Endothelial cell (in vitro differentiated cells): ENCODE measurements around the gene ELOVL5. TPM values are rescaled to one million over a fixed set of nuclear protein-coding genes. Genes with fewer than 3 reads are reported as not detected.

ENCODE experiments used
- DNase-seq: peaks from one replicate; pipeline ENCODE4 v3.0.0; 2021; ENCODE audit warnings: low spot score
- H3K27ac Mint-ChIP-seq: one replicate; pipeline ENCODE4 v1.8.0; 2021; ENCODE audit warnings: mixed read lengths, inconsistent platforms; ENCODE audit not compliant: unreplicated experiment
- H3K27me3 Mint-ChIP-seq: one replicate; pipeline ENCODE4 v1.8.0; 2021; ENCODE audit warnings: mild to moderate bottlenecking, moderate library complexity, mixed read lengths, inconsistent platforms; ENCODE audit not compliant: unreplicated experiment
- H3K36me3 Mint-ChIP-seq: one replicate; pipeline ENCODE4 v1.8.0; 2021; ENCODE audit warnings: mild to moderate bottlenecking, low read depth, mixed read lengths, inconsistent platforms; ENCODE audit not compliant: unreplicated experiment
- H3K4me1 Mint-ChIP-seq: one replicate; pipeline ENCODE4 v1.8.0; 2021; ENCODE audit warnings: mild to moderate bottlenecking, mixed read lengths, inconsistent platforms; ENCODE audit not compliant: unreplicated experiment
- H3K4me3 Mint-ChIP-seq: one replicate; pipeline ENCODE4 v1.8.0; 2021; ENCODE audit warnings: mild to moderate bottlenecking, mixed read lengths, inconsistent platforms; ENCODE audit not compliant: unreplicated experiment
- H3K9me3 Mint-ChIP-seq: one replicate; pipeline ENCODE4 v1.8.0; 2021; ENCODE audit warnings: mixed read lengths, inconsistent platforms; ENCODE audit not compliant: unreplicated experiment
- CTCF ChIP-seq: fragments of 200-600 bp; sonication (generic); IDR thresholded peaks from one replicate; pipeline ENCODE4 v1.5.0; 2021; ENCODE audit warnings: antibody characterized with exemption; ENCODE audit not compliant: unreplicated experiment
- total RNA-seq: library from RNA; stranded (reverse); fragmentation: NEBNext Ultra II Directional; extraction: Animal tissue kit (Norgen Biotek cat#: 25700); gene quantifications from one replicate; pipeline ENCODE4 v1.2.1, GENCODE V29; 2021; ENCODE audit not compliant: unreplicated experiment

The ELOVL5 gene
- total RNA-seq, 1 donor from 2014 or later, result 163 TPM

DNA sequence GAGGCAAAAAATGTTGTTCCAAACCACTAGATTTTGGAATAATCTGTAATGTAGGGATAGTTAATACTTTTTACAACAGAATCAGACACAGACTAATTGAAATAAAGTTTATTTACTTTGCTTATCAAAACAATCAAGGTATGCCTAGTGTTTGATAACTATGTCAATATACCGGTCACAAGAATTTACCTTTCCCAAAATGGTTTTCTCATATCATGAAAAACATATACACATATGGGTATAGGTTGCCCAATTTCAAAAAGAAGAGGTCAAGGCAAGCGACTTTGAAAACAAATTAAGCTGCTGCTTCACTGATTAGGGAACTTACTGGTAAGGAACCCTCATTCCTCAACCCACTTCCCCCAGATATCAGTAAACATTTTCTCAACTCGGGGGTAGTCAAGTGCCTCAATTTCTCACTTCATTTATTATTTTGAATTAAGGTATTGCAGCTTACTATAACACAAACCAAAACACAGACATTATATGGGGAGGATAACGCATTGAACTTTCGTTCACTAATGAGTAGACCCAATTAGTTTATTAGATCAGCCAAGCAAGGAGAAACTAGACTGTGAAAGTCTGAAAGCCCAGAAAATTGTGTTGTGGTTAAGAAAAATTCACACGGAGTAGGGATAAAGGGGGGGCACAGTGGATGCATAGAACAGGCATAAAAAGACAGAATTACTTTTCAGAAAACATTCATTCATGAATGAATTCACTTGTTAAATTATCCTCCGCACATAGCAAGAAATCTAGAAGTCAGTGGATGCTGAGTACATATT is 9.0 kb upstream of the ELOVL5 start:
- Mint-ChIP-seq H3K4me3 (no peak overlapping the region), H3K27me3 (peaks cover 11% of the 10 kb centered on the region)

GRCh38 chr6:53353624-53354023 is 4.9 kb upstream of the ELOVL5 start:
- Mint-ChIP-seq H3K4me1 (peaks cover 9% of the 10 kb centered on the region), H3K36me3 (no peaks in the 10 kb centered on the region), H3K9me3 (no peaks in the 10 kb centered on the region), H3K27me3 (peaks cover 4% of the 10 kb centered on the region), H3K27ac (no peak overlapping the region), H3K4me3 (no peak overlapping the region)
- TF ChIP-seq CTCF, result no peak
- no peak for DNase-seq

More for the DNA sequence above, 9.0 kb upstream of the ELOVL5 start:
- no peak for DNase-seq
- Mint-ChIP-seq H3K4me1 (peaks cover 23% of the 10 kb centered on the region), H3K9me3 (no peaks in the 10 kb centered on the region), H3K36me3 (no peaks in the 10 kb centered on the region), H3K27ac (peak overlapping the region; percentile 96)
- TF ChIP-seq CTCF, result no peak

DNA sequence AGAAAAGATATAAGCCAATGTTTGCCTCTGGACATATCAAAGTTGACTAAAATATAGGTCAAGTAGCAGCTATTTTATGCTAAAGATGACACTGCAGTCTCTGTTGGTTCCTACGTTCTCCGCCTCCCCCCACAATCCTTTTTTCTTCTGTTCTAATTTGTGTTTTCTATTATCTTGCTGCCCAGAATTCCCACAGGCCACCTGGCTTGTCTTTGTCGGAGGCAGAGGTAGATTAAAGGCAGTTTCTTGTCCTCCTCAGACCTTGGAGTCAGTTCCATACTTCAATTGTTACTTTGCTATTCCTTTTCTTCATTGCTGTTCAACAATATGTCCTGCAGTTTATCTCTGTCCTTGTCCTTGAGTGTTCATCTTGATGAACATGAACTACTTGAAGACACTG is 3.6 kb upstream of the ELOVL5 start:
- TF ChIP-seq CTCF, result no peak
- H3K27me3 Mint-ChIP-seq, result peaks cover 4% of the 10 kb centered on the region
- no peak overlapping the region for H3K4me3 Mint-ChIP-seq
- no peaks in the 10 kb centered on the region for H3K9me3 Mint-ChIP-seq
- H3K27ac Mint-ChIP-seq, result no peak overlapping the region
- DNase-seq, result no peak
- H3K36me3 Mint-ChIP-seq, result no peaks in the 10 kb centered on the region
- H3K4me1 Mint-ChIP-seq, result no peaks in the 10 kb centered on the region

DNA sequence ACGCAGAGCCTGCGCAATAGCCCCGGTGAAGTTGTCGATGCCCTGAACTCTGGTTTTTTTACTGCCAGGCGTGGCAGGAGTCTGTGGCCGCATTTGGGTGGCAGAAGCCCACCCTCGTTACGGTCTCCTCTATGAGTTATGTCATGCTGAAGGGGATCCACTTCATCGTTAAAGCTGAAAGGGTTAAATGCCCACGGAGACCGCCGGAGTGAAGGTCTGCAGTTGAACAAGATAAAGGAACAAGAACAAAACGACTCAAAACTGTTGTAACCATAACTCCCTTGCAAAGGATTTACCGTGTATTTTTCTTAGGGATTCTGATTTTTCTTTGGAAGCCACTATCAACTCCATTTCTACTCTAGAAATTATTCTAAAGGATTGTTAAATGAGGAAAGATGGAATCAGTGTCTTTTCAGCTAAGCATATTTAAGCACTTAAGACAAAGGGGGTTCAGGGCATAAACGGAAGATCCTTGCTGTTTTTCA is 501 bp upstream of the ELOVL5 start:
- peak overlapping the region; percentile 92 for H3K4me3 Mint-ChIP-seq
- H3K4me1 Mint-ChIP-seq, result peaks cover 22% of the 10 kb centered on the region
- no peak for TF ChIP-seq CTCF
- peaks cover 3% of the 10 kb centered on the region for H3K36me3 Mint-ChIP-seq
- peak overlapping the region; percentile 92 for H3K27ac Mint-ChIP-seq
- H3K9me3 Mint-ChIP-seq, result no peaks in the 10 kb centered on the region
- peaks cover 5% of the 10 kb centered on the region for H3K27me3 Mint-ChIP-seq
- no peak for DNase-seq

DNA sequence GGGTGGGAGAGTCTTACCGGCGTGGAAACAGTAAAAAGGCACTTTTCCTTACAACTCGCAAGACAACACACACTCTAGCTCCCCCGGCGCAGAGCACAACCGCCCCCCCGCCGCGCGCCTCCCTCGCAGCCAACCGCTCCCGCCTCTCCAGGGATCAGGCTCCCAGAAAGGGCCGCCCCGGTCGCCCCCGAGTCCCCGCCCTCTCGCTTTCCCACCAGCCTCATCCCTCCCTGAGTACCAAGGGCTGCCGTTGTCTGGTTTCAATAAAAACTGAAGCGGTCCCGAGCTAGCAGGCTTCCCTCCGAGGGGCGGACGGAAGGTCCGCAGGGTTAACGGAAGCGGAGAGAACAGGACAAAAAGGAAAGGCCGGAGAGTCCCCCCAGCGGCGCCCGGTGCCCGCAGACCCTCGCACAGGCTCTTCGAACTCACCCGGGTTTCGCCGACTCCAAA is 804 bp downstream of the ELOVL5 start:
- H3K4me1 Mint-ChIP-seq, result peaks cover 26% of the 10 kb centered on the region
- peak; percentile 63 for DNase-seq
- peaks cover 3% of the 10 kb centered on the region for H3K36me3 Mint-ChIP-seq

More for the DNA sequence above, 804 bp downstream of the ELOVL5 start:
- H3K4me3 Mint-ChIP-seq, result peak overlapping the region; percentile 97
- no peaks in the 10 kb centered on the region for H3K9me3 Mint-ChIP-seq
- H3K27me3 Mint-ChIP-seq, result peaks cover 5% of the 10 kb centered on the region
- peak overlapping the region; percentile 85 for H3K27ac Mint-ChIP-seq
- TF ChIP-seq CTCF, result no peak
